HEK293 (cell line): ENCODE data around the gene IPO8.

Source experiments
- BCL11A ChIP-seq: fragments of 450-650 bp; formaldehyde crosslinking; IDR thresholded peaks from 2 replicates; pipeline ENCODE4 v1.5.1; 2016; ENCODE audit warnings: low read depth, missing biosample characterization, missing genetic modification characterization
- CTCF ChIP-seq: fragments of 450-650 bp; formaldehyde crosslinking; IDR thresholded peaks from 2 replicates; pipeline ENCODE4 v1.5.1; 2016; ENCODE audit warnings: missing biosample characterization, missing genetic modification characterization
- MYNN ChIP-seq: fragments of 450-650 bp; formaldehyde crosslinking; IDR thresholded peaks from 2 replicates; pipeline ENCODE4 v1.5.1; 2016; ENCODE audit warnings: missing biosample characterization, missing genetic modification characterization, borderline replicate concordance
- PATZ1 ChIP-seq: fragments of 450-650 bp; formaldehyde crosslinking; IDR thresholded peaks from 2 replicates; pipeline ENCODE4 v1.5.1; 2016; ENCODE audit warnings: missing biosample characterization, missing genetic modification characterization
- REST ChIP-seq: fragments of 450-650 bp; formaldehyde crosslinking; IDR thresholded peaks from 2 replicates; pipeline ENCODE4 v1.5.1; 2016; ENCODE audit warnings: missing biosample characterization, missing genetic modification characterization
- SETDB1 ChIP-seq: IDR thresholded peaks from one replicate; pipeline ENCODE4 v1.6.1; 2017; ENCODE audit warnings: mild to moderate bottlenecking, low read length, moderate library complexity, mixed read lengths; ENCODE audit not compliant: insufficient read length
- ZBTB11 ChIP-seq: fragments of 450-650 bp; formaldehyde crosslinking; conservative IDR thresholded peaks from 2 replicates; pipeline ENCODE4 v1.5.1; 2016; ENCODE audit warnings: low read depth, missing biosample characterization, missing genetic modification characterization
- ZNF148 ChIP-seq: fragments of 450-650 bp; formaldehyde crosslinking; IDR thresholded peaks from 2 replicates; pipeline ENCODE4 v1.5.0; 2017; ENCODE audit warnings: missing biosample characterization, missing genetic modification characterization, borderline replicate concordance
- ZNF175 ChIP-seq: fragments of 450-650 bp; formaldehyde crosslinking; IDR thresholded peaks from 2 replicates; pipeline ENCODE4 v1.5.1; 2016; ENCODE audit warnings: missing biosample characterization, missing genetic modification characterization
- ZNF501 ChIP-seq: fragments of 450-650 bp; formaldehyde crosslinking; IDR thresholded peaks from 2 replicates; pipeline ENCODE4 v1.5.1; 2016; ENCODE audit warnings: missing biosample characterization, missing genetic modification characterization
- ZNF513 ChIP-seq: fragments of 450-650 bp; IDR thresholded peaks from 2 replicates; pipeline ENCODE4 v1.5.1; 2018; ENCODE audit warnings: missing biosample characterization, missing genetic modification characterization
- ZNF518A ChIP-seq: fragments of 450-650 bp; formaldehyde crosslinking; conservative IDR thresholded peaks from 2 replicates; pipeline ENCODE4 v1.5.1; 2016; ENCODE audit warnings: low read depth, missing biosample characterization, missing genetic modification characterization
- ZNF600 ChIP-seq: fragments of 450-650 bp; formaldehyde crosslinking; IDR thresholded peaks from 2 replicates; pipeline ENCODE4 v1.5.1; 2016; ENCODE audit warnings: missing biosample characterization, missing genetic modification characterization
- ZSCAN30 ChIP-seq: fragments of 450-650 bp; IDR thresholded peaks from 2 replicates; pipeline ENCODE4 v1.5.1; 2018; ENCODE audit warnings: missing biosample characterization, mild to moderate bottlenecking, missing genetic modification characterization, moderate library complexity

- TF ChIP-seq CTCF (tag by site-specific recombination) (no peak), PATZ1 (no peak), ZNF600 (tag by site-specific recombination) (no peak), ZNF518A (tag by site-specific recombination) (no peak), REST (tag by site-specific recombination) (no peak), ZNF513 (tag by site-specific recombination) (no peak), ZNF148 (tag by site-specific recombination) (no peak), ZNF501 (no peak), ZBTB11 (tag by site-specific recombination) (no peak), ZSCAN30 (no peak), MYNN (tag by site-specific recombination) (no peak), ZNF175 (tag by site-specific recombination) (no peak), BCL11A (no peak), SETDB1 (no peak)
Observed at GRCh38 chr12:30613119-30613830, 82.4 kb downstream of the IPO8 start.
